Esophagus muscularis mucosa (tissue), 3 donors: ENCODE results near the gene NEURL1B.

Source experiments
- POLR2AphosphoS5 ChIP-seq, 2 donors: sonication (generic); formaldehyde crosslinking; IDR thresholded peaks; one replicate each; pipeline ENCODE4 v1.6.1; 2017; ENCODE audit warnings: antibody characterized with exemption in 2 of 2
- TF ChIP-seq, protein P1 (sequence below), 3 experiments: fragments of 200-600 bp in 2 of 3; fragments of 450-650 bp in 1 of 3; sonication (generic) in 2 of 3; IDR thresholded peaks; one replicate each; pipeline ENCODE4 v1.5.1; 2017 to 2019; ENCODE audit warnings: antibody characterized with exemption in 3 of 3, mild to moderate bottlenecking in 2 of 3, moderate library complexity in 1 of 3

DNA sequence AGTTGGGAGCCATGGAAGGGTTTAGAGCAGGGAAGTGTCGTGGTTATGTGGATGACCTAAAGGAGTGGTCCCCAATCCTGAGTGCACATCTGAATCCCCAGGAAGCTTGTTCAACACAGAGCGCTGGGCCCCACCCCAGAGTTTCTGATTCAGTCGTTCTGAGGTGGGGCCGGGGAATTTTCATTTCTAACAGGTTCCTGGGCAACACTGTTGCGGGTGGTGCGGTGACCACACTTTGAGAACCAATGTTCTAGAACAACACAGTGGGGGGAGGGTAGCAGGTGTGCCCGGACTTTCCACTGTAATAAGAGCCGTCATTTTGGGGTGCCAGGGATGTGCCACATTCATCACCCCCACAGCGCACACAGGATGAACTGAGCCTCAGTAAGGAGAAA lies 90.6 kb downstream of the NEURL1B start:
- TF ChIP-seq, protein P1, sequence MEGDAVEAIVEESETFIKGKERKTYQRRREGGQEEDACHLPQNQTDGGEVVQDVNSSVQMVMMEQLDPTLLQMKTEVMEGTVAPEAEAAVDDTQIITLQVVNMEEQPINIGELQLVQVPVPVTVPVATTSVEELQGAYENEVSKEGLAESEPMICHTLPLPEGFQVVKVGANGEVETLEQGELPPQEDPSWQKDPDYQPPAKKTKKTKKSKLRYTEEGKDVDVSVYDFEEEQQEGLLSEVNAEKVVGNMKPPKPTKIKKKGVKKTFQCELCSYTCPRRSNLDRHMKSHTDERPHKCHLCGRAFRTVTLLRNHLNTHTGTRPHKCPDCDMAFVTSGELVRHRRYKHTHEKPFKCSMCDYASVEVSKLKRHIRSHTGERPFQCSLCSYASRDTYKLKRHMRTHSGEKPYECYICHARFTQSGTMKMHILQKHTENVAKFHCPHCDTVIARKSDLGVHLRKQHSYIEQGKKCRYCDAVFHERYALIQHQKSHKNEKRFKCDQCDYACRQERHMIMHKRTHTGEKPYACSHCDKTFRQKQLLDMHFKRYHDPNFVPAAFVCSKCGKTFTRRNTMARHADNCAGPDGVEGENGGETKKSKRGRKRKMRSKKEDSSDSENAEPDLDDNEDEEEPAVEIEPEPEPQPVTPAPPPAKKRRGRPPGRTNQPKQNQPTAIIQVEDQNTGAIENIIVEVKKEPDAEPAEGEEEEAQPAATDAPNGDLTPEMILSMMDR (IDR thresholded peaks at IDR 0.05): no peak
- TF ChIP-seq POLR2AphosphoS5 (IDR thresholded peaks at IDR 0.05): no peak
